Liver (tissue), 3 donors: Measurements from ENCODE around the gene DKK2.

ENCODE experiments used
- FOXA1 ChIP-seq: IDR thresholded peaks from 2 replicates; pipeline ENCODE4 v1.6.1; 2016; ENCODE audit warnings: antibody characterized with exemption
- GABPA ChIP-seq, 2 donors: IDR thresholded peaks in 1 of 2; conservative IDR thresholded peaks in 1 of 2; 2 replicates each; pipeline ENCODE4 v1.6.1; 2016; ENCODE audit warnings: antibody characterized with exemption in 2 of 2, mild to moderate bottlenecking in 1 of 2, moderate library complexity in 1 of 2
- HNF4A ChIP-seq, 2 donors: conservative IDR thresholded peaks; 2 replicates each; pipeline ENCODE4 v1.6.1; 2016; ENCODE audit warnings: antibody characterized with exemption in 2 of 2, mild to moderate bottlenecking in 2 of 2
- JUND ChIP-seq, 2 donors: IDR thresholded peaks; 2 replicates each; pipeline ENCODE4 v1.6.1; 2016; ENCODE audit warnings: antibody characterized with exemption in 2 of 2
- MAX ChIP-seq: IDR thresholded peaks from 2 replicates; pipeline ENCODE4 v1.6.1; 2016; ENCODE audit warnings: antibody characterized with exemption
- RAD21 ChIP-seq, 2 donors: IDR thresholded peaks; 2 replicates each; pipeline ENCODE4 v1.6.1; 2016; ENCODE audit warnings: antibody characterized with exemption in 2 of 2, mild to moderate bottlenecking in 2 of 2
- RXRA ChIP-seq, 2 donors: IDR thresholded peaks; 2 replicates each; pipeline ENCODE4 v1.6.1; 2017 to 2018; ENCODE audit warnings: antibody characterized with exemption in 2 of 2, mild to moderate bottlenecking in 1 of 2
- SP1 ChIP-seq: IDR thresholded peaks from 2 replicates; pipeline ENCODE4 v1.6.1; 2018; ENCODE audit warnings: antibody characterized with exemption, mild to moderate bottlenecking
- TAF1 ChIP-seq: conservative IDR thresholded peaks from 2 replicates; pipeline ENCODE4 v1.6.1; 2016; ENCODE audit warnings: antibody characterized with exemption, mild to moderate bottlenecking
- TF ChIP-seq, protein P1 (sequence below): IDR thresholded peaks from 2 replicates; pipeline ENCODE4 v1.6.1; 2016; ENCODE audit warnings: antibody characterized with exemption
- TF ChIP-seq, protein P2 (sequence below): fragments of 150-350 bp; IDR thresholded peaks from 2 replicates; pipeline ENCODE4 v1.5.1; 2017; ENCODE audit warnings: improper control_type of control experiment, low read depth, low read length; ENCODE audit not compliant: missing input control
- TF ChIP-seq, protein P3 (sequence below): IDR thresholded peaks from 2 replicates; pipeline ENCODE4 v1.6.1; 2016; ENCODE audit warnings: antibody characterized with exemption, mild to moderate bottlenecking
- TF ChIP-seq, protein P4 (sequence below): IDR thresholded peaks from 2 replicates; pipeline ENCODE4 v1.6.1; 2016; ENCODE audit warnings: antibody characterized with exemption
- donor health status: healthy.
- donor health status: healthy.

GRCh38 chr4:107034091-107034995 is 1.8 kb downstream of the DKK2 start:
- TF ChIP-seq HNF4A (conservative IDR thresholded peaks at IDR 0.05) = no peak
- TF ChIP-seq, protein P1, sequence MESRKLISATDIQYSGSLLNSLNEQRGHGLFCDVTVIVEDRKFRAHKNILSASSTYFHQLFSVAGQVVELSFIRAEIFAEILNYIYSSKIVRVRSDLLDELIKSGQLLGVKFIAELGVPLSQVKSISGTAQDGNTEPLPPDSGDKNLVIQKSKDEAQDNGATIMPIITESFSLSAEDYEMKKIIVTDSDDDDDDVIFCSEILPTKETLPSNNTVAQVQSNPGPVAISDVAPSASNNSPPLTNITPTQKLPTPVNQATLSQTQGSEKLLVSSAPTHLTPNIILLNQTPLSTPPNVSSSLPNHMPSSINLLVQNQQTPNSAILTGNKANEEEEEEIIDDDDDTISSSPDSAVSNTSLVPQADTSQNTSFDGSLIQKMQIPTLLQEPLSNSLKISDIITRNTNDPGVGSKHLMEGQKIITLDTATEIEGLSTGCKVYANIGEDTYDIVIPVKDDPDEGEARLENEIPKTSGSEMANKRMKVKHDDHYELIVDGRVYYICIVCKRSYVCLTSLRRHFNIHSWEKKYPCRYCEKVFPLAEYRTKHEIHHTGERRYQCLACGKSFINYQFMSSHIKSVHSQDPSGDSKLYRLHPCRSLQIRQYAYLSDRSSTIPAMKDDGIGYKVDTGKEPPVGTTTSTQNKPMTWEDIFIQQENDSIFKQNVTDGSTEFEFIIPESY = no peak
- TF ChIP-seq, protein P2, sequence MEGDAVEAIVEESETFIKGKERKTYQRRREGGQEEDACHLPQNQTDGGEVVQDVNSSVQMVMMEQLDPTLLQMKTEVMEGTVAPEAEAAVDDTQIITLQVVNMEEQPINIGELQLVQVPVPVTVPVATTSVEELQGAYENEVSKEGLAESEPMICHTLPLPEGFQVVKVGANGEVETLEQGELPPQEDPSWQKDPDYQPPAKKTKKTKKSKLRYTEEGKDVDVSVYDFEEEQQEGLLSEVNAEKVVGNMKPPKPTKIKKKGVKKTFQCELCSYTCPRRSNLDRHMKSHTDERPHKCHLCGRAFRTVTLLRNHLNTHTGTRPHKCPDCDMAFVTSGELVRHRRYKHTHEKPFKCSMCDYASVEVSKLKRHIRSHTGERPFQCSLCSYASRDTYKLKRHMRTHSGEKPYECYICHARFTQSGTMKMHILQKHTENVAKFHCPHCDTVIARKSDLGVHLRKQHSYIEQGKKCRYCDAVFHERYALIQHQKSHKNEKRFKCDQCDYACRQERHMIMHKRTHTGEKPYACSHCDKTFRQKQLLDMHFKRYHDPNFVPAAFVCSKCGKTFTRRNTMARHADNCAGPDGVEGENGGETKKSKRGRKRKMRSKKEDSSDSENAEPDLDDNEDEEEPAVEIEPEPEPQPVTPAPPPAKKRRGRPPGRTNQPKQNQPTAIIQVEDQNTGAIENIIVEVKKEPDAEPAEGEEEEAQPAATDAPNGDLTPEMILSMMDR = no peak
- no peak for TF ChIP-seq JUND (IDR thresholded peaks at IDR 0.05)
- no peak for TF ChIP-seq GABPA (IDR thresholded peaks at IDR 0.05 in 1 of 2, conservative IDR thresholded peaks at IDR 0.05 in 1 of 2)
- TF ChIP-seq, protein P3, sequence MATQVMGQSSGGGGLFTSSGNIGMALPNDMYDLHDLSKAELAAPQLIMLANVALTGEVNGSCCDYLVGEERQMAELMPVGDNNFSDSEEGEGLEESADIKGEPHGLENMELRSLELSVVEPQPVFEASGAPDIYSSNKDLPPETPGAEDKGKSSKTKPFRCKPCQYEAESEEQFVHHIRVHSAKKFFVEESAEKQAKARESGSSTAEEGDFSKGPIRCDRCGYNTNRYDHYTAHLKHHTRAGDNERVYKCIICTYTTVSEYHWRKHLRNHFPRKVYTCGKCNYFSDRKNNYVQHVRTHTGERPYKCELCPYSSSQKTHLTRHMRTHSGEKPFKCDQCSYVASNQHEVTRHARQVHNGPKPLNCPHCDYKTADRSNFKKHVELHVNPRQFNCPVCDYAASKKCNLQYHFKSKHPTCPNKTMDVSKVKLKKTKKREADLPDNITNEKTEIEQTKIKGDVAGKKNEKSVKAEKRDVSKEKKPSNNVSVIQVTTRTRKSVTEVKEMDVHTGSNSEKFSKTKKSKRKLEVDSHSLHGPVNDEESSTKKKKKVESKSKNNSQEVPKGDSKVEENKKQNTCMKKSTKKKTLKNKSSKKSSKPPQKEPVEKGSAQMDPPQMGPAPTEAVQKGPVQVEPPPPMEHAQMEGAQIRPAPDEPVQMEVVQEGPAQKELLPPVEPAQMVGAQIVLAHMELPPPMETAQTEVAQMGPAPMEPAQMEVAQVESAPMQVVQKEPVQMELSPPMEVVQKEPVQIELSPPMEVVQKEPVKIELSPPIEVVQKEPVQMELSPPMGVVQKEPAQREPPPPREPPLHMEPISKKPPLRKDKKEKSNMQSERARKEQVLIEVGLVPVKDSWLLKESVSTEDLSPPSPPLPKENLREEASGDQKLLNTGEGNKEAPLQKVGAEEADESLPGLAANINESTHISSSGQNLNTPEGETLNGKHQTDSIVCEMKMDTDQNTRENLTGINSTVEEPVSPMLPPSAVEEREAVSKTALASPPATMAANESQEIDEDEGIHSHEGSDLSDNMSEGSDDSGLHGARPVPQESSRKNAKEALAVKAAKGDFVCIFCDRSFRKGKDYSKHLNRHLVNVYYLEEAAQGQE = no peak
- TF ChIP-seq TAF1 = no peak
- TF ChIP-seq RAD21 (IDR thresholded peaks at IDR 0.05) = no peak
- TF ChIP-seq SP1 = no peak
- TF ChIP-seq, protein P4, sequence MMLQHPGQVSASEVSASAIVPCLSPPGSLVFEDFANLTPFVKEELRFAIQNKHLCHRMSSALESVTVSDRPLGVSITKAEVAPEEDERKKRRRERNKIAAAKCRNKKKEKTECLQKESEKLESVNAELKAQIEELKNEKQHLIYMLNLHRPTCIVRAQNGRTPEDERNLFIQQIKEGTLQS = no peak
- TF ChIP-seq FOXA1 = no peak
- no peak for TF ChIP-seq RXRA (IDR thresholded peaks at IDR 0.05)
- no peak for TF ChIP-seq MAX
